ENCODE measurements around the gene AUH. TPM values are rescaled to one million over a fixed set of nuclear protein-coding genes. Genes with fewer than 3 reads are reported as not detected.

Gene AUH
- total and polyA plus RNA-seq, 12 donors: 16.3 to 56.3 (median 44.2) TPM

GRCh38 chr9:91310037-91310436 is 51.7 kb downstream of the AUH start:
- Histone ChIP-seq H3K4me1 (peaks cover 0 to 14% (median 3%) of the 10 kb centered on the region in 9 donors), H3K27ac (no peak overlapping the region), H3K4me3 (no peak overlapping the region), H3K27me3 (no peaks in the 10 kb centered on the region), H3K36me3 (peaks cover 0 to 14% (median 0%) of the 10 kb centered on the region in 9 donors), H3K9me3 (no peaks in the 10 kb centered on the region)
- 98 to 100% methylated on average over 2 of the region's 2 CpGs for WGBS, 2 donors
- no peak for TF ChIP-seq CTCF (IDR thresholded peaks at IDR 0.05)
- intact Hi-C loops (cut with DNase I): loop anchor here in 1 of 10 donors (10.0 kb wide), 1 partner anchor 65 kb away; no protein-coding TSS in a partner anchor
- ATAC-seq (no peak), DNase-seq (no peak)

GRCh38 chr9:91308191-91308590 is 53.5 kb downstream of the AUH start:
- Histone ChIP-seq H3K4me1 (peaks cover 0 to 23% (median 10%) of the 10 kb centered on the region in 9 donors), H3K9me3 (no peaks in the 10 kb centered on the region), H3K4me3 (no peak overlapping the region), H3K27me3 (no peaks in the 10 kb centered on the region), H3K36me3 (peaks cover 0 to 14% (median 0%) of the 10 kb centered on the region in 9 donors), H3K27ac (no peak overlapping the region)
- no peak for TF ChIP-seq CTCF (IDR thresholded peaks at IDR 0.05)
- WGBS, 2 donors: 96 to 99% methylated on average over 2 of the region's 2 CpGs
- DNase-seq (no peak), ATAC-seq (no peak)
- intact Hi-C loops (cut with DNase I): loop anchor here in 2 of 10 donors (5.0 to 10.0 kb wide), 2 partner anchors 114 to 117 kb away; partner anchors contain the start of gene NFIL3 (in 2 of the 2)

- peaks cover 0 to 14% (median 0%) of the 10 kb centered on the region in 9 donors for H3K36me3 ChIP-seq
- ATAC-seq (no peak), DNase-seq (no peak)
- no peaks in the 10 kb centered on the region for H3K27me3 ChIP-seq
- 99% methylated on average over 5 of the region's 5 CpGs for WGBS, 2 donors
- intact Hi-C loops (cut with DNase I): loop anchor here in 2 of 10 donors (5.0 to 10.0 kb wide), 2 partner anchors 115 to 118 kb away; partner anchors contain the start of gene NFIL3 (in 2 of the 2)
- no peak overlapping the region for H3K4me3 ChIP-seq
- no peak overlapping the region for H3K27ac ChIP-seq
- no peaks in the 10 kb centered on the region for H3K9me3 ChIP-seq
- peaks cover 0 to 32% (median 16%) of the 10 kb centered on the region in 9 donors for H3K4me1 ChIP-seq
- TF ChIP-seq CTCF (IDR thresholded peaks at IDR 0.05): no peak
Observed at GRCh38 chr9:91307279-91307678, 54.4 kb downstream of the AUH start.

GRCh38 chr9:91306296-91306630 is 55.5 kb downstream of the AUH start:
- intact Hi-C loops (cut with DNase I): loop anchor here in 2 of 10 donors (5.0 to 10.0 kb wide), 2 partner anchors 116 to 119 kb away; partner anchors contain the start of gene NFIL3 (in 2 of the 2)
- Histone ChIP-seq H3K27ac (no peak overlapping the region), H3K4me3 (no peak overlapping the region), H3K36me3 (peaks cover 0 to 11% (median 0%) of the 10 kb centered on the region in 9 donors), H3K9me3 (no peaks in the 10 kb centered on the region), H3K4me1 (peaks cover 0 to 40% (median 21%) of the 10 kb centered on the region in 9 donors), H3K27me3 (no peaks in the 10 kb centered on the region)
- ATAC-seq (no peak), DNase-seq (no peak)
- WGBS, 2 donors: 85 to 87% methylated on average over 1 of the region's 1 CpG
- TF ChIP-seq CTCF (IDR thresholded peaks at IDR 0.05): no peak

Data from heart right ventricle (tissue), 16 donors.